Mesodermal cell (in vitro differentiated cells): ENCODE data around the gene ADCYAP1R1.

ENCODE experiments used
- H3K27ac ChIP-seq: 2 replicates; pipeline ENCODE4 v1.7.0; 2013; ENCODE audit warnings: mild to moderate bottlenecking, low read depth, low read length, moderate library complexity; ENCODE audit not compliant: severe bottlenecking
- H3K36me3 ChIP-seq: 2 replicates; pipeline ENCODE4 v1.7.1; 2013; ENCODE audit warnings: mild to moderate bottlenecking, low read length, moderate library complexity; ENCODE audit not compliant: control insufficient read depth, insufficient read depth
- H3K4me1 ChIP-seq: one replicate; pipeline ENCODE4 v1.7.1; 2013; ENCODE audit warnings: mild to moderate bottlenecking, low read length; ENCODE audit not compliant: insufficient read depth, control insufficient read depth, poor library complexity, severe bottlenecking
- H3K4me3 ChIP-seq: 2 replicates; pipeline ENCODE4 v1.7.0; 2013; ENCODE audit warnings: low read length, control low read depth, mild to moderate bottlenecking; ENCODE audit not compliant: insufficient read depth, poor library complexity, severe bottlenecking; ENCODE audit errors: extremely low read depth
- H3K9me3 ChIP-seq: 2 replicates; pipeline ENCODE4 v1.7.1; 2013; ENCODE audit warnings: mild to moderate bottlenecking, low read length, moderate library complexity; ENCODE audit not compliant: control insufficient read depth
- WGBS, 2 experiments: methylation state at CpG; one replicate each; pipeline ENCODE4 v1.1.5; 2013; ENCODE audit warnings: missing lambda C conversion rate in 2 of 2; ENCODE audit not compliant: insufficient coverage in 2 of 2; 5-methylcytosine and 5-hydroxymethylcytosine counted together

ADCYAP1R1 gene

DNA sequence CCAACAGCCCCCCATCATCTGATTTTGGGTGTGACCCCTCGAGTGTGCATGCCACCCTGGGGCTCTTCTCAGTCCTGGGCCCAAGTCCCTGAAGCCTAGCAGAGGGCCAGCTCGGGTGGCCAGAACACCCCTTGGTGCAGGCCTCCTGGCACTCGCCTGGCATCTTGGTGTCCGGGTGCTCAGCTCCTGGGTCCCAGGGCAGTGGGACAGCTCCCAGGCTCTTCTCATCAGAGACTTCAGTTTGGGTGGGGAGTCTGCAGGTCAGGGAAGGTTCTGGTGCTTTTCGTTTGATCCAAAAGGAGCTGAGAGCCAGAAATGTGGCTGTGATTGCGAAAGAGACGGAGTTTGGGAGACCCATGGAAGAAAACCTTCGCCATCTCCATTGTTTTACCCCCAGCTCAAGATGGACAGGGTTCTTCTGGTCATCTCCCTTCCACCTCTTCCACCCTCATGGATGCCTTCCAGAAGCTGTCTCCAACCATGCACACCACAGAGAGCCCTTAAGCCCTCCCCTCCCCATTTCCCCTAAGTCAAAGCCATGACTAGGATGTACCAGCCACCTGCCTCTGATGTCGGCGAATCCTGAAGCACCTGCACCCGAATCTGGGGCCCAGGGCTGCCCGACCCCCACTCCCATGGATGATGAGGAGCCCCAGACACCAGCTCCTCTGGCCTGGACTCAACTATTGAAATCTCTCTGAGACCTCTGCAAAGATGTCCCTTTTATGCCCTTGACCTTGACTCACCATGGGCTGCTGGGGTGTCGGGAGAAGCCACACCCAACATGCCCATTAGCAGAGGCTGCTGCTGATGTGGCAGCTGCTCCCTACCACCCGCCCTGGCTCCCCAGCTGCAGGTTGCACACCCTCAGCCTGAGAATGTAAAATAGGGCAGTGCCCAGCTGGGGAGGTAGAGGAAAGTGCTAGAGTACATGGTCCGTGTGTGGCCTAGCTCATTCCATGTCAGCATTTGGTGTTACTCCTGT lies 55.3 kb downstream of the ADCYAP1R1 start:
- Histone ChIP-seq H3K27ac (no peak overlapping the region), H3K4me3 (no peak overlapping the region), H3K36me3 (no peaks in the 10 kb centered on the region), H3K9me3 (no peaks in the 10 kb centered on the region), H3K4me1 (peaks cover 11% of the 10 kb centered on the region)
- WGBS, 2 experiments, result 91 to 96% methylated on average over 12 to 15 of the region's 15 CpGs

DNA sequence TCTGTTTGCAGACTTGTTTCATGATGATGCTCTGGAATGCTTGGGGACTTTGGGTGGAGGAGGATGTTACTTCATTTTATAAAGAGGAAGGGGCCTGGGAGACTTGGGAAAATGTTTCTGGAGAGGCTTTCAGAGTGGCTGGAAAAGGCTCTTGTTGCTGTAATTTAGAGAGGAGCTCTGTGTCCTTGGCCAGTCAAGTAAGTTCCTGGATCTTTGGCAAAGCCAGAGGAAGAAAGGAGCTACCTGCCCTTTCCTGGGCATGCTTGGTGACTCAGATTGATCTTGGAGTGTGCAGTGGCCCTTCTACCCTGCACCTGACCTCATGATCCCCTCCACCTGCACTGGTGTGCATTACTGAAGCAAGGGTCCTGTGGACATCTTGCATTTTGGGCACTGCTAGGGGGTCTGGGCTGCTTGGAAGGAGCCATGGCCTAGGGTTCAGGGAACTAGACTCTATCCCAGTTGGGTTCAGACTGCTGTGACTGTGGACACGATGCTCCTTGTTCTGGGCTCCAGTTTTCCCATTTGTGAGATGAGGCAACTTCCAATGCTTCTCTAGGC lies 56.1 kb downstream of the ADCYAP1R1 start:
- peaks cover 5% of the 10 kb centered on the region for H3K4me1 ChIP-seq
- 79 to 90% methylated on average over 1 of the region's 1 CpG for WGBS, 2 experiments
- no peak overlapping the region for H3K4me3 ChIP-seq
- H3K9me3 ChIP-seq, result no peaks in the 10 kb centered on the region
- H3K27ac ChIP-seq, result no peak overlapping the region
- no peaks in the 10 kb centered on the region for H3K36me3 ChIP-seq

DNA sequence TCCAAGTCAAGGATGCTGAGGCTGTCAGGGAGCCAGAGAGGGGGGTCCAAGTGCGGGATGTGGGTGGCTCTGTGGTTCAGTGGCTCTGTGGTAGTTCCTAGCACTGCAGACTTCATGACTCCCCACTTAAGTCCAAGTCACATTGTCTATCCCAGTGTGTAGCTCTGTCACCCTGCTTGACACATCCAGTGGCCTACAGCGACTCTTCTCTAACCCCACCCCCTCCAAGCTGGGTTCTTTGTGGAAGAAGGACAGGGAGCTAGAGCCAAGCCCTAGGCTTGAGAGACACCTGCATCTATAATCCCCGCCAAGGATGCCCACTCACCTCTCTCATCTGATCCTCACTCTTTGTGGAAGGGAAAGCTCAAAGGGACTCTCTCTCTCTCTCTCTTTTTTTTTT lies 57.6 kb downstream of the ADCYAP1R1 start:
- no peak overlapping the region for H3K4me3 ChIP-seq
- H3K36me3 ChIP-seq, result no peaks in the 10 kb centered on the region
- 80 to 100% methylated on average over 1 to 2 of the region's 3 CpGs for WGBS, 2 experiments
- H3K9me3 ChIP-seq, result no peaks in the 10 kb centered on the region
- no peaks in the 10 kb centered on the region for H3K4me1 ChIP-seq
- no peak overlapping the region for H3K27ac ChIP-seq

DNA sequence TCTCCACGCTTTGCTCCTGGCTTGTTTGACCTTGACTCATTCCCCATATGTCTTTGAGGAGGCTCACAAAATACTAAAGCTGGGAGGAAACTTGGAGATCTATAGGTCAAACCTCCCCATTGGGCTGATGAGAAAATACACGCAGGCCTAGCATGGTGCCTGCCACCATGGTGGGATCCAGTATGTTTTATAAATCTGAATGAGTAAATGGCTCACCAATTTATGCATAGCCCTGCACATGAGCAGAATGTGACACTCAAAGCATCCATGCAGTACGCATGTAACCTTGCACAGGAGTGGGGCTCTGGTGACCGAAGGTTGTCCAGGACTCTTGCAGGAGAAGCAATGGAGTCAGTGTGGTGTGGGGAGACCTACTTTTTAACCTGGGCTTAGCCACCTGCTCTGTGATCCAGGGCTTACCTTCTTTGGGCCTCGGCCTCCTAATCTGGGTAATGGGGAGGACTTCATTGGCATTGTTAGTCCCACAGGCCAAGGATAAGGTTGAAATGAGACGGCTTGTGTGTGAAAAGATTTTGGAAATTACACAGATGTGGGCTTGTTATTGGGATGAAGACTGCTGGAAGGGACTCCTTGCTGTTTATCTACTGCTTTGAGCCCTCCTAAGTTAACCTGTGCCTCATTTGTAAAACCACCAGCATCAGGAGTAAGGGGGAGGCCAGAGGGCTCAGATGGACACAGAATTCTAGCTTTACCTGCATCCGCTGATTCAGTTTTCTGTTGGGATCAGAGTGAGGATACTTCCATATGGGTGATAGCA lies 58.4 kb downstream of the ADCYAP1R1 start:
- Histone ChIP-seq H3K27ac (no peak overlapping the region), H3K4me1 (no peaks in the 10 kb centered on the region), H3K9me3 (no peaks in the 10 kb centered on the region), H3K36me3 (no peaks in the 10 kb centered on the region), H3K4me3 (no peak overlapping the region)
- 89% methylated on average over 6 of the region's 7 CpGs for WGBS, 2 experiments

DNA sequence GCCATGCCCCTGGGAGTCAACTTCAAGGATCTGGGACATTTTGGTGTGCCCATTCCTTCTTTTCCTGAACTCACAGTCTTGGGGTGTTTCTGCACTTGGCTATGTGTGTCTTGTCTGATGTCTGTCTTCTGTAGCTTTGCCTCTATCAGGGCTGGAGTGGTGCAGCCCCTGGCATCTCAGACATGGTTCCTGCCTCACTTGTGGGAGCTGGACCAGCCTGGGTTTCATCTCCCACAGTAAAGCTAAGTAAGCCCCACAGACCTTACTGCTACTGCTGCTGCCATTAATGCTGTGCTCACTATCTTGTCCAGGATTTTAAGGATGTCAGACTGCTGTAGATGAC lies 59.0 kb downstream of the ADCYAP1R1 start:
- Histone ChIP-seq H3K4me3 (no peak overlapping the region), H3K36me3 (no peaks in the 10 kb centered on the region), H3K9me3 (no peaks in the 10 kb centered on the region), H3K4me1 (no peaks in the 10 kb centered on the region), H3K27ac (no peak overlapping the region)

DNA sequence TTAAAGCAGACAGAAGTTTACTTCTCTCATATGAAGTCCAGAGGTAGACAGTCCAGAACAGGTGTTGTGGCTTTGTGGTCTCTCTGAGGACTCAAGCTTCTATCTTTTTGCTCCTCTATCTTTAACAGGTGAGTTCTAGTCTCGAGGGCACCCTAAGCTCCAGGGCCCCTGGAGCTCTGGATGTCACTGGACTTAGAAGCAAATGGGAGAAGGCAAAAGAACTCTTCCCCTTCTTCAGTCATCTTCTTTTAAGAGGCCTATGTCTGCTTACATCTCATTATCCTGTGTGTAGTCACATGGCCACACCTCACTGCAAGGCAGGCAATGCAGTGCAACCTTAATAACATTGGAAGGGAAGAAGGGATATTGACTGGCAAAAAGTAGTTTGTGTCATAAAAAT lies 61.6 kb downstream of the ADCYAP1R1 start:
- Histone ChIP-seq H3K4me3 (no peak overlapping the region), H3K4me1 (no peaks in the 10 kb centered on the region), H3K9me3 (no peaks in the 10 kb centered on the region), H3K27ac (no peak overlapping the region), H3K36me3 (no peaks in the 10 kb centered on the region)
- WGBS, 2 experiments, result no CpG with 5 or more reads among the region's 1 CpG

DNA sequence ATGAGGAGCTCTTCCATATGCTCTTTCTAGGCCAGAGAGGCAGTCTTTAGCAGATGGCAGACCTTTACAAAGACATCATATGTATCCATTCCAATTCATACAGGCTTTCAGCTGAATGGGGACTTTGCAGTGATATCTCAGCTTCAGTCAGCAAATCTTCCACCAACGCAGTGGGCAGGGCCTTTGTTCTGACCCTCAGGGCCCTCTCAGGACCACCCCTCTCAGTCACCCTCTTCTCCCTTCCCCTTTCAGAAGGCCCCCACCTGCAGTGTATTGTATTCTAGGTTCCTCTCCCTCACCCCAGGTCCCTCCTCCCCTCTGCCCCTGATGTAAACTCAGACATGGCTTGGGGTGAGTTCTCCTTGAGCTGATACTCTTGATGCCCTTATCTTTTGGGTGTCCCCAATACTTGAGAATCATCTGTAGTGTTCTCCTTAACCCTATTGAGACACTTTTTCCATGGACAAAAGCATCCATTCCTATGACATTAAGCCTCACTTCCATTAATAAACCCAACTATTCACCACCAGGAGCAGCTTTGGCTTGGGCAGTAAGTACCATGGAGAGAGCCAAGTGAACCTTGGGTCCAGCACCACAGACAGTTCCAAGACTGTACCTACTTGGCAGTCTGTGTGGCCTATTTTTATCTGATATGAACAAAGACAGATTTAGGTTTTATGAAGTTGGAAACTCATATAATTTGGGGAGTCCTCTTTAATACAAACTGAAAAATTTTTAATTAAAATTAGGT lies 62.7 kb downstream of the ADCYAP1R1 start:
- no peaks in the 10 kb centered on the region for H3K4me1 ChIP-seq
- 79 to 81% methylated on average over 1 of the region's 1 CpG for WGBS, 2 experiments
- no peak overlapping the region for H3K27ac ChIP-seq
- H3K9me3 ChIP-seq, result no peaks in the 10 kb centered on the region
- H3K4me3 ChIP-seq, result no peak overlapping the region
- H3K36me3 ChIP-seq, result no peaks in the 10 kb centered on the region

DNA sequence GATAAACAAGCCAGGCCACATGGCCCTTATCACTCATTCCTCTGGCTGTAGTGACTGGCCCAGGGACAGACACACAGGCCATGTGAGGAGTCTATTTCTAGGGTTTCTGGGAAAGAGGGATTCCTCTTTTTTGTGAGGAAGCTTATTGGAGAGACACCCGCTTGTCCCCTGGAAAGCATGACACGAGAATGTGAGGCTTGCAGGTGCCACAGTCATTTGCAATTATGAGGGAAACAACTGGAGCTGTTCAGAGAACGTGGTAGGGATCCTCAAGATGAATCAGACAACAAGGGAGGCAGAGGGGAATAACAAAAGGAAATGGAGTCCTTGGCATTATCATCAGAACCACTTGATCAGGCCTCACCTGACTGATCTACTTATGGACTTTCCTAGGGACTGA lies 64.5 kb downstream of the ADCYAP1R1 start:
- Histone ChIP-seq H3K4me1 (no peaks in the 10 kb centered on the region), H3K9me3 (no peaks in the 10 kb centered on the region), H3K4me3 (no peak overlapping the region), H3K27ac (no peak overlapping the region), H3K36me3 (no peaks in the 10 kb centered on the region)
- 64 to 67% methylated on average over 3 of the region's 3 CpGs for WGBS, 2 experiments

DNA sequence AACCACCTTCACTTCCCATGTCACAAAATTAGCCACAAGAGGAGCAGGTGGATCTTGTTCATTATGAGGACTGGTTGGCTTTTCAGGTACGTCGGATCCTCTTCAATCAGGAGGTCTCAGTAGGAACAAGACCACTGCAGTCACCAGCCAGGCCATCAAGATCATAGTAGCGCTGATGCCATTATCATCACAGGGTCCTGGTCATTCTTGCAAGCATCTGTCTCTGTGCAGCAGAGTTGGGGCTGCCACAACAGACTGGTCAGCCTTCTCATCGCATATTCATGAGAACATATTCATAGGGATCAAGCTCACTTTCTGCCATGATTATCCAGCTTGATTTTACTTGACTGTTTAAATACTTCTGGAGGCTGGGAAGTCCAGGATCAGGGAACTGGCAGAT lies 67.1 kb downstream of the ADCYAP1R1 start:
- WGBS, 2 experiments, result 92 to 95% methylated on average over 4 of the region's 4 CpGs
- H3K36me3 ChIP-seq, result no peaks in the 10 kb centered on the region
- H3K4me3 ChIP-seq, result no peak overlapping the region
- H3K9me3 ChIP-seq, result no peaks in the 10 kb centered on the region
- H3K4me1 ChIP-seq, result no peaks in the 10 kb centered on the region
- H3K27ac ChIP-seq, result no peak overlapping the region

DNA sequence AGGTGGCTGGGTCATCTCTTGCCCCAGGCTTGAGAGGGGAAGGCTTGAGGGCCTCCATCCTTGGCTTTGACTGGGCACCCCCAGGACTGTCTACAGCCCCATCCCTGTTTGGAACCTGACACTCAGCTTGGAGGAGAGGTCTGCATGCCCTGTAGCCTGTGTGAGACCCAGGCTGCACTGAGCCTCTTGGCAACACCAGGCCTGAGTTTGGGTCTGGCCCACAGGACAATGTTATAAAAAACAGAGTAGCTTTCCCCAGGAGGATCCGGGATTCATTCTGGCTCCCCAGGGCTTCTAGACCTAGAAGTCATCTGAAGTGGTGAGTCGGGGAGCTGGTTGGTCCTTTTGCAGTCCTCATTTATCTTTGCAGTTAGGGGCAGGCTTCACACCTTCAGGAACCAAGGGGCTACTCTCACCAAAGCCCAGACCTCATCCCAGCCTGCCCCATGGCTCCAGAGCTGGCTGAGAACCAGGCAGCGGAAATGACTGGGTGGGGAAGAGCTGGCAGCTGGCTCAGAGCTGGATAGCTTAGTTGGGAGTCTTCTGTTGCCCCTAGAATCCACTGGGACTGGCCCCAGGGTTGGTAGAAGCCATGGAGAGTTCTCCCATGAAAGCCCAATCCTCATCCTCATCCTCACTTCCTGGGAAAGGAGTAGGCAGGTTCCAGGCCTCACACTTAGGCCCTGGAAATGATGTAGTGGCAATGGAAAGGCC lies 68.8 kb downstream of the ADCYAP1R1 start:
- Histone ChIP-seq H3K36me3 (no peaks in the 10 kb centered on the region), H3K4me3 (no peak overlapping the region)
- 93 to 100% methylated on average over 2 of the region's 3 CpGs for WGBS, 2 experiments

More for the DNA sequence above, 68.8 kb downstream of the ADCYAP1R1 start:
- Histone ChIP-seq H3K9me3 (no peaks in the 10 kb centered on the region), H3K27ac (no peak overlapping the region), H3K4me1 (no peaks in the 10 kb centered on the region)
